ENCODE measurements around the gene PANK1.

GRCh38 chr10:89590326-89590725 lies 54.7 kb downstream of the PANK1 start:
- TF ChIP-seq CTCF (IDR thresholded peaks at IDR 0.05) (no peak), POLR2A (IDR thresholded peaks at IDR 0.05) (no peak)

Data from tibial nerve (tissue), 3 donors.